ENCODE data around the gene PSMB7.

PSMB7 gene

GRCh38 chr9:124342402-124342775 lies 72.9 kb downstream of the PSMB7 start:
- no peak for TF ChIP-seq CTCF (IDR thresholded peaks at IDR 0.05; ENCODE audit: low read depth, low read length)
- Histone ChIP-seq H3K4me1 (peaks cover 7% of the 10 kb centered on the region), H3K36me3 (no peaks in the 10 kb centered on the region), H3K9me3 (no peaks in the 10 kb centered on the region), H3K4me3 (ENCODE audit: low read depth, low read length) (no peak overlapping the region), H3K27me3 (no peaks in the 10 kb centered on the region)
- no peak for DNase-seq

- Histone ChIP-seq H3K36me3 (no peaks in the 10 kb centered on the region), H3K27me3 (no peaks in the 10 kb centered on the region), H3K9me3 (no peaks in the 10 kb centered on the region), H3K4me3 (ENCODE audit: low read depth, low read length) (no peak overlapping the region), H3K4me1 (peaks cover 7% of the 10 kb centered on the region)
- no peak for TF ChIP-seq CTCF (IDR thresholded peaks at IDR 0.05; ENCODE audit: low read depth, low read length)
- DNase-seq = no peak
These were observed 73.6 kb downstream of the PSMB7 start for GRCh38 chr9:124341455-124342170.

DNA sequence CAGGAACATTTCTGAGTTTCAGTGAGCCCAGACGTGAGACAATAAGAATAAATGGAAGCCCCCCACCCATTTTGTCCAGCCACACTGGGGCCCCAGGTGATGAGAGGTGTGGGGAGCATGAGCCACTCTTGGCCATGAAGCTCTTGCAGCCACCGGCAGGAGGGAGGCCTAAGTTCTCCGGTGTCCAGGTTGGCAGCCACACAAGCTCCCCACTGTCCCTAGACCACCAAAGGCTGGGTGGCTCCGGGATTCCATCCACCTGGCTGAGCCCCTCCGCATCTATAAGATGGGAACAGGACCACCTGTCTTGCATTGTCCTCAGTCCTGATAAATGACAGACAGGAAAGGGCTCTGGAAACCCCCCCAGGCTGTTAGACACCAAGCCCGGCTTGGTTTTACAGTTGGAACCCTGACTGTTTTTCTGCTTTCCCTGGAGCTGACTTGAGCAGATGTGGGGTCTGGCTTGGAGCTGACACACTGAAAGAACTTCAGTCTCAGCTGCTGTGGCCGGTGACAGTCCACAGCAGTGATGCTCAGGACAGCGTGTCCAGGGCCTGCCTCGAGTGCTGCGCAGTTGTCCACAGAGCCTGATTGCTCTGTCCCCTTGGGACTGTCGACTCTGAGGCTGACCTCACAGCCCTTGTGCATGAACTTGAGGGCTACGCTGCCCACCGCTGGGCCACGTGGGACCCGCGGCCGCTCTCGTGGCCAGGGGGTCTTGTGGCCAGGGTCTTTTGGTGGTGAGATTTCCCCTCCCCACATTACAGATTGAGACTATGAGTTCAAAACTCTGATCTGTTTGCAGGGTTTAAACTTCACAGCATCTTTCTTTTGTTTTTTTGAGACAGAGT lies 74.8 kb downstream of the PSMB7 start:
- Histone ChIP-seq H3K4me3 (ENCODE audit: low read depth, low read length) (no peak overlapping the region), H3K9me3 (no peaks in the 10 kb centered on the region), H3K36me3 (no peaks in the 10 kb centered on the region), H3K27me3 (no peaks in the 10 kb centered on the region), H3K4me1 (peaks cover 7% of the 10 kb centered on the region)
- DNase-seq = no peak
- no peak for TF ChIP-seq CTCF (IDR thresholded peaks at IDR 0.05; ENCODE audit: low read depth, low read length)

GRCh38 chr9:124339603-124340146 lies 75.6 kb downstream of the PSMB7 start:
- DNase-seq = no peak
- Histone ChIP-seq H3K4me3 (ENCODE audit: low read depth, low read length) (no peak overlapping the region), H3K9me3 (no peaks in the 10 kb centered on the region), H3K4me1 (peaks cover 7% of the 10 kb centered on the region), H3K36me3 (no peaks in the 10 kb centered on the region), H3K27me3 (no peaks in the 10 kb centered on the region)
- TF ChIP-seq CTCF (IDR thresholded peaks at IDR 0.05; ENCODE audit: low read depth, low read length) = no peak

DNA sequence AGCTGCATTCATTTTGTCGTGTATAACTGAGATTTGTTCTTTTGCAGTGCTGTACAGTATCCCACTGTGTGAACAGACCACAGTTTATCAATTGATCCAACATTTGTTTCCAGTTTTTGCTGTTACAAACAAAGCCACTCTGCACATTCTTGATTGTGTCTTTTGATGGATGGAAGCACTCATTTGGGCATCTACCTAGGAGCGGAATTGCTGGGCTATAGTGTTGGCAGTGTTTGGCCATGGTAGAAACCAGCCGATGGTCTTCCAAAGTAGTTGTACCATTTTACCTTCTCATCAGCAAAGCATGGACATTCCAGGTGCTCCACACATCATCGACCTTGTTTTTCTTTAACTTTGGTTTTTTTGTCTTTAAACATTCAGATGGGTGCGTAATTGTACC lies 77.7 kb downstream of the PSMB7 start:
- H3K9me3 ChIP-seq = no peaks in the 10 kb centered on the region
- H3K4me3 ChIP-seq (ENCODE audit: low read depth, low read length) = no peak overlapping the region
- DNase-seq = no peak
- TF ChIP-seq CTCF (IDR thresholded peaks at IDR 0.05; ENCODE audit: low read depth, low read length) = no peak
- no peaks in the 10 kb centered on the region for H3K36me3 ChIP-seq
- no peaks in the 10 kb centered on the region for H3K4me1 ChIP-seq
- H3K27me3 ChIP-seq = no peaks in the 10 kb centered on the region

DNA sequence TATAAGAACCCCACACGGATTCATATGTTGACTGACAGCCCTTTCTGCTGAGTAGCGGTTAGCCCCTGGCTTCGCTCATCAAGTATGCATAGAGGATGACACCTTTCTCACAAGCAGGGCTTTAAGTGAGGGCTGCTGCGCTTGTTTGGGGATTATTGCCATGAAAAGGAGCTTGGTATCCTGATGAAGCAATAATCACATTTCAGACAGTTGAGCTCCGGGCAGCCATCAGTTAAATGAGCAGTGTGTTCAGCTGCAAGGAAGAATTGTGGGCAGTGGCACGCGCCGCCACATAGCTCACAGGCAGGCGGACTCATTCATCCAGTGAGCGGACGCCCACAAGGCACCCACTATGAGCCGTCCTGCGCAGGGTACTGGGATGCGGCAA lies 79.9 kb downstream of the PSMB7 start:
- Histone ChIP-seq H3K36me3 (no peaks in the 10 kb centered on the region), H3K27me3 (no peaks in the 10 kb centered on the region), H3K4me3 (ENCODE audit: low read depth, low read length) (no peak overlapping the region), H3K9me3 (no peaks in the 10 kb centered on the region), H3K4me1 (no peaks in the 10 kb centered on the region)
- no peak for TF ChIP-seq CTCF (IDR thresholded peaks at IDR 0.05; ENCODE audit: low read depth, low read length)
- no peak for DNase-seq

All from BE2C (cell line).